ENCODE measurements around the gene S100A5. TPM values are rescaled to one million over a fixed set of nuclear protein-coding genes. Genes with fewer than 3 reads are reported as not detected.

Gene S100A5
- total RNA-seq, 1 donor from 2014 or later = 2.7 TPM

DNA sequence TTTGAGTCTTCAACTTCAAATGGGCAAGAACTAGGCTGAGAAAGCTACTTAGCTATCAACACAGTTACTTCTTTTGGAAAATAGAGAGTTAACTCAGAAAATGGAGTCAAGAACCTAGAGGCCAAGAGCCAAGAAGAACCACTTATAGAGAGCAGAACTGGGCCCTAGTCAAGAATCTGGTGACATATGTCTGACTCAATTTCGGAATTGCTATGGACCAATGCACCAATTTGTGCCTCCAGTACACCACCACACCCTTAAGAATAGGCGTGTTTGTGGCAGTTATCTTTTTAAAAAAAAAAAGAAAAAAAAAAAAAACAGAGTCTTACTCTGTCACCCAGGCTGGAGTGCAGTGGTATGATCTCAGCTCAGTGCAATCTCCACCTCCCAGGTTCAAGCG, 17.1 kb upstream of the S100A5 start:
- TF ChIP-seq, protein P1, sequence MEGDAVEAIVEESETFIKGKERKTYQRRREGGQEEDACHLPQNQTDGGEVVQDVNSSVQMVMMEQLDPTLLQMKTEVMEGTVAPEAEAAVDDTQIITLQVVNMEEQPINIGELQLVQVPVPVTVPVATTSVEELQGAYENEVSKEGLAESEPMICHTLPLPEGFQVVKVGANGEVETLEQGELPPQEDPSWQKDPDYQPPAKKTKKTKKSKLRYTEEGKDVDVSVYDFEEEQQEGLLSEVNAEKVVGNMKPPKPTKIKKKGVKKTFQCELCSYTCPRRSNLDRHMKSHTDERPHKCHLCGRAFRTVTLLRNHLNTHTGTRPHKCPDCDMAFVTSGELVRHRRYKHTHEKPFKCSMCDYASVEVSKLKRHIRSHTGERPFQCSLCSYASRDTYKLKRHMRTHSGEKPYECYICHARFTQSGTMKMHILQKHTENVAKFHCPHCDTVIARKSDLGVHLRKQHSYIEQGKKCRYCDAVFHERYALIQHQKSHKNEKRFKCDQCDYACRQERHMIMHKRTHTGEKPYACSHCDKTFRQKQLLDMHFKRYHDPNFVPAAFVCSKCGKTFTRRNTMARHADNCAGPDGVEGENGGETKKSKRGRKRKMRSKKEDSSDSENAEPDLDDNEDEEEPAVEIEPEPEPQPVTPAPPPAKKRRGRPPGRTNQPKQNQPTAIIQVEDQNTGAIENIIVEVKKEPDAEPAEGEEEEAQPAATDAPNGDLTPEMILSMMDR (conservative IDR thresholded peaks at IDR 0.05; ENCODE audit: low read depth, low read length) = no peak
- DNase-seq (ENCODE audit: low read depth) = no peak
- no peak overlapping the region for H3K4me3 ChIP-seq (ENCODE audit: low read depth, low read length)

- no peak overlapping the region for H3K4me3 ChIP-seq (ENCODE audit: low read depth, low read length)
- no peak for DNase-seq (ENCODE audit: low read depth)
- TF ChIP-seq, protein P1 (conservative IDR thresholded peaks at IDR 0.05; ENCODE audit: low read depth, low read length) = no peak
Measured at GRCh38 chr1:153556348-153556747, 15.6 kb upstream of the S100A5 start.

DNA sequence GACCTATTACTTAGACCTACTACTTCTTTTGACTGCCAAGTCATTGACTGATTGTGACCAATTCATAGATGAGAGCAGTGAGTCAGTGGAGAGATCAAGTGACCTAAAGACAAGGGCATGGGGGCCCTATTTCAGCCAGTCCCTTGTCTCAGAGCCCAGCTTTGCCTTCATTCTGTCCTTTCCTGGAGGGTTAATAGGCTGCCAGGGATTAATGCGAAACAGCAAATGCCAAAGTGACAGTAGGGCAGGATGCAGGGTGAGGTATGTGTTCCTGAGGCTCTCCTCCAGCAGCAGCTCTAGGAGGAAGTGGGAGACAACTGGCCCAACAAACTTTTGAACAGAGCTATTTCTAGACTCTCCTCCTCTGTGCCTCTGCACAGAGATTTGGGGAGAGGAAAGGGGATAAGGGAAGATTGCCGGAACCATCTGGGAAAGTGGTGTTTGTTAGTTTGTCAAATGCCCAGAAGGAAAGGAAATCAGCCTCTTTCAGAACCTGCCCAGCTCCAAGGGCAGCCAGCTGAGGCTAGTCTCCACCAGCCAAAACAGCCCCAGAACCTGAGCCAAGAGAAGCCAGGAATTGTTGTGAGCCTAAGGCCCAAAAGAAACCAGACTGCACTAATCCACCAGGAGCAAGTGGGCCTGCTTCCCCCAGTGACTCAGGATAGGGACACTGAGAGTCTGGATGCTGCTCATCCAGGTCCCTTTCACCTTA, 13.3 kb upstream of the S100A5 start:
- H3K4me3 ChIP-seq (ENCODE audit: low read depth, low read length) = no peak overlapping the region
- no peak for DNase-seq (ENCODE audit: low read depth)
- TF ChIP-seq, protein P1 (conservative IDR thresholded peaks at IDR 0.05; ENCODE audit: low read depth, low read length) = no peak

GRCh38 chr1:153553096-153553495, 12.4 kb upstream of the S100A5 start:
- no peak overlapping the region for H3K4me3 ChIP-seq (ENCODE audit: low read depth, low read length)
- TF ChIP-seq, protein P1 (conservative IDR thresholded peaks at IDR 0.05; ENCODE audit: low read depth, low read length) = no peak
- DNase-seq (ENCODE audit: low read depth) = no peak

- no peak overlapping the region for H3K4me3 ChIP-seq (ENCODE audit: low read depth, low read length)
- TF ChIP-seq, protein P1 (conservative IDR thresholded peaks at IDR 0.05; ENCODE audit: low read depth, low read length) = no peak
- DNase-seq (ENCODE audit: low read depth) = no peak
Measured at GRCh38 chr1:153552335-153552734, 11.6 kb upstream of the S100A5 start.

DNA sequence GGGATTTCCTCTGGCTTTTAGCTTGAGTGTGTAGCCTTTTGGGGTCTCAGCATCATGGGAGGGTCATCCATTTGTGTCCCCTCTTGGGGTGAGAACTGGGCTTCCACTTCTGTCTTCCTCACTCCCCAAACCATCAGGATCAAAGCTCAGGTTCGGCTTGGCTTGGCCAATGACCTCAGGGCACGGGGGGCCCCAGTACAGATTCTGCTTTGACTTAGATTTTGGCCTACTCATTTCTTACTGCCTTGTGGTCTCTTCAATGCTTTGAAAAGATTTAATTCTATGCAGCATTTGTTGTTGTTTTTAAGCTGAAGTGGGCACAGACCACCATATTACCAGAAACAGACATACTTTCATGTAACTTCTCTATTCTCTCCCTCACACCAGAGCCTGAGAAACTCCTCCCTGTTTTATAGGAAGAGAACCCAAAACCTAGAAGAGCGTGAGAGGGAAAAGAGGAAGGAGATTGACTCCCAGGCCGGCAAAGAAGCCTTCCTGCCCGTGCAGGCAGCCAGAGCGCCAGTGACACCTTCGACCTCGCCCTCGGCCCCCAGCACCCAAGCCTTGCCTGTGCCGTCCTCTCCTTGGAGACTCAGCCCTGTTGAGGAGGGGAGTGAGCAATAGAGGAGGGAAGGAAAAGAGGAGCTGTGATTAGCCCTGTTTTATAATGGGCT, 10.2 kb upstream of the S100A5 start:
- H3K4me3 ChIP-seq (ENCODE audit: low read depth, low read length) = no peak overlapping the region
- no peak for DNase-seq (ENCODE audit: low read depth)
- TF ChIP-seq, protein P1 (conservative IDR thresholded peaks at IDR 0.05; ENCODE audit: low read depth, low read length) = no peak

GRCh38 chr1:153550398-153550758, 9.6 kb upstream of the S100A5 start:
- no peak overlapping the region for H3K4me3 ChIP-seq (ENCODE audit: low read depth, low read length)
- TF ChIP-seq, protein P1 (conservative IDR thresholded peaks at IDR 0.05; ENCODE audit: low read depth, low read length) = no peak
- no peak for DNase-seq (ENCODE audit: low read depth)

Measured in epithelial cell of proximal tubule (primary cell).